ENCODE measurements around the gene PRUNE2.

Gene PRUNE2

GRCh38 chr9:76944011-76944410 is 38.1 kb upstream of the PRUNE2 start:
- no peak overlapping the region for H3K27ac ChIP-seq (ENCODE audit: low read depth, low read length)
- H3K27me3 ChIP-seq (ENCODE audit: control insufficient read depth, low read length): 0 out of 2 replicates have a peak, but pooled peaks cover 3% of the 10 kb centered on the region
- H3K4me3 ChIP-seq (ENCODE audit: low read length): no peak overlapping the region
- TF ChIP-seq EZH2phosphoT487 (IDR thresholded peaks at IDR 0.05; ENCODE audit: borderline replicate concordance, low read length) (no peak), CTCF (IDR thresholded peaks at IDR 0.05; ENCODE audit: low read depth, low read length, poor library complexity, severe bottlenecking) (no peak)
- no peaks in the 10 kb centered on the region for H3K79me2 ChIP-seq (ENCODE audit: control insufficient read depth, low read length)
- no peaks in the 10 kb centered on the region for H3K9me2 ChIP-seq (replicated peaks; ENCODE audit: control insufficient read depth, low read length)
- no peaks in the 10 kb centered on the region for H3K4me1 ChIP-seq (ENCODE audit: control insufficient read depth, low read length)
- H3K4me2 ChIP-seq (ENCODE audit: low read length): no peak overlapping the region
- no peaks in the 10 kb centered on the region for H3F3A ChIP-seq (ENCODE audit: control insufficient read depth, insufficient read depth)
- no peaks in the 10 kb centered on the region for H3K36me3 ChIP-seq (ENCODE audit: control insufficient read depth, low read length)
- H3K9me3 ChIP-seq (ENCODE audit: control insufficient read depth, insufficient read depth, low read length): no peaks in the 10 kb centered on the region
- no peaks in the 10 kb centered on the region for H4K20me1 ChIP-seq (ENCODE audit: control insufficient read depth, insufficient read depth, low read depth, low read length)

- H3K4me1 ChIP-seq (ENCODE audit: control insufficient read depth, low read length): no peaks in the 10 kb centered on the region
- TF ChIP-seq EZH2phosphoT487 (IDR thresholded peaks at IDR 0.05; ENCODE audit: borderline replicate concordance, low read length): no peak
- TF ChIP-seq CTCF (IDR thresholded peaks at IDR 0.05; ENCODE audit: low read depth, low read length, poor library complexity, severe bottlenecking): no peak
- no peaks in the 10 kb centered on the region for H3K9me2 ChIP-seq (replicated peaks; ENCODE audit: control insufficient read depth, low read length)
- H4K20me1 ChIP-seq (ENCODE audit: control insufficient read depth, insufficient read depth, low read depth, low read length): no peaks in the 10 kb centered on the region
- H3K27ac ChIP-seq (ENCODE audit: low read depth, low read length): no peak overlapping the region
- no peaks in the 10 kb centered on the region for H3F3A ChIP-seq (ENCODE audit: control insufficient read depth, insufficient read depth)
- H3K79me2 ChIP-seq (ENCODE audit: control insufficient read depth, low read length): no peaks in the 10 kb centered on the region
- H3K4me3 ChIP-seq (ENCODE audit: low read length): no peak overlapping the region
- no peak overlapping the region for H3K4me2 ChIP-seq (ENCODE audit: low read length)
- H3K27me3 ChIP-seq (ENCODE audit: control insufficient read depth, low read length): 0 out of 2 replicates have a peak, but pooled peaks cover 3% of the 10 kb centered on the region
- no peaks in the 10 kb centered on the region for H3K9me3 ChIP-seq (ENCODE audit: control insufficient read depth, insufficient read depth, low read length)
- no peaks in the 10 kb centered on the region for H3K36me3 ChIP-seq (ENCODE audit: control insufficient read depth, low read length)
Measured at GRCh38 chr9:76943054-76943453, 37.1 kb upstream of the PRUNE2 start.

- H3K36me3 ChIP-seq (ENCODE audit: control insufficient read depth, low read length): no peaks in the 10 kb centered on the region
- no peaks in the 10 kb centered on the region for H3K79me2 ChIP-seq (ENCODE audit: control insufficient read depth, low read length)
- no peak overlapping the region for H3K4me3 ChIP-seq (ENCODE audit: low read length)
- H3K9me3 ChIP-seq (ENCODE audit: control insufficient read depth, insufficient read depth, low read length): no peaks in the 10 kb centered on the region
- H3K4me1 ChIP-seq (ENCODE audit: control insufficient read depth, low read length): no peaks in the 10 kb centered on the region
- no peaks in the 10 kb centered on the region for H3K9me2 ChIP-seq (replicated peaks; ENCODE audit: control insufficient read depth, low read length)
- no peak overlapping the region for H3K27ac ChIP-seq (ENCODE audit: low read depth, low read length)
- no peaks in the 10 kb centered on the region for H4K20me1 ChIP-seq (ENCODE audit: control insufficient read depth, insufficient read depth, low read depth, low read length)
- H3K4me2 ChIP-seq (ENCODE audit: low read length): no peak overlapping the region
- no peak for TF ChIP-seq CTCF (IDR thresholded peaks at IDR 0.05; ENCODE audit: low read depth, low read length, poor library complexity, severe bottlenecking)
- TF ChIP-seq EZH2phosphoT487 (IDR thresholded peaks at IDR 0.05; ENCODE audit: borderline replicate concordance, low read length): no peak
- H3K27me3 ChIP-seq (ENCODE audit: control insufficient read depth, low read length): no peaks in the 10 kb centered on the region
- H3F3A ChIP-seq (ENCODE audit: control insufficient read depth, insufficient read depth): no peaks in the 10 kb centered on the region
Measured at GRCh38 chr9:76932757-76933156, 26.8 kb upstream of the PRUNE2 start.

- no peaks in the 10 kb centered on the region for H3K79me2 ChIP-seq (ENCODE audit: control insufficient read depth, low read length)
- no peaks in the 10 kb centered on the region for H3K36me3 ChIP-seq (ENCODE audit: control insufficient read depth, low read length)
- no peaks in the 10 kb centered on the region for H3K27me3 ChIP-seq (ENCODE audit: control insufficient read depth, low read length)
- TF ChIP-seq EZH2phosphoT487 (IDR thresholded peaks at IDR 0.05; ENCODE audit: borderline replicate concordance, low read length) (no peak), CTCF (IDR thresholded peaks at IDR 0.05; ENCODE audit: low read depth, low read length, poor library complexity, severe bottlenecking) (no peak)
- no peak overlapping the region for H3K4me2 ChIP-seq (ENCODE audit: low read length)
- H3F3A ChIP-seq (ENCODE audit: control insufficient read depth, insufficient read depth): no peaks in the 10 kb centered on the region
- no peaks in the 10 kb centered on the region for H4K20me1 ChIP-seq (ENCODE audit: control insufficient read depth, insufficient read depth, low read depth, low read length)
- no peaks in the 10 kb centered on the region for H3K4me1 ChIP-seq (ENCODE audit: control insufficient read depth, low read length)
- H3K9me3 ChIP-seq (ENCODE audit: control insufficient read depth, insufficient read depth, low read length): no peaks in the 10 kb centered on the region
- no peaks in the 10 kb centered on the region for H3K9me2 ChIP-seq (replicated peaks; ENCODE audit: control insufficient read depth, low read length)
- no peak overlapping the region for H3K27ac ChIP-seq (ENCODE audit: low read depth, low read length)
- no peak overlapping the region for H3K4me3 ChIP-seq (ENCODE audit: low read length)
Measured at GRCh38 chr9:76932265-76932664, 26.4 kb upstream of the PRUNE2 start.
